Testis (tissue), 2 donors: Measurements from ENCODE around the gene ARHGAP33.

ENCODE experiments used
- CTCF ChIP-seq, 3 experiments: fragments of 450-650 bp in 2 of 3; fragments of 200-600 bp in 1 of 3; sonication (generic) in 1 of 3; IDR thresholded peaks; one replicate each; pipeline ENCODE4 v1.5.1; 2016 to 2019; ENCODE audit warnings: antibody characterized with exemption in 3 of 3, mild to moderate bottlenecking in 2 of 3, moderate library complexity in 1 of 3
- POLR2A ChIP-seq: fragments of 450-650 bp; IDR thresholded peaks from one replicate; pipeline ENCODE4 v1.6.1; 2017; ENCODE audit warnings: antibody characterized with exemption, mild to moderate bottlenecking, moderate library complexity

- TF ChIP-seq CTCF (IDR thresholded peaks at IDR 0.05) (no peak), POLR2A (no peak)
Observed at GRCh38 chr19:35786299-35787160, 11.2 kb downstream of the ARHGAP33 start.
